ENCODE data around the gene RNF130.
"Not testable (repeated sequence)": the region's sequence is repeated elsewhere in the genome, so short reads cannot be mapped to it uniquely, and the experiment has no call there.

RNF130 gene

DNA sequence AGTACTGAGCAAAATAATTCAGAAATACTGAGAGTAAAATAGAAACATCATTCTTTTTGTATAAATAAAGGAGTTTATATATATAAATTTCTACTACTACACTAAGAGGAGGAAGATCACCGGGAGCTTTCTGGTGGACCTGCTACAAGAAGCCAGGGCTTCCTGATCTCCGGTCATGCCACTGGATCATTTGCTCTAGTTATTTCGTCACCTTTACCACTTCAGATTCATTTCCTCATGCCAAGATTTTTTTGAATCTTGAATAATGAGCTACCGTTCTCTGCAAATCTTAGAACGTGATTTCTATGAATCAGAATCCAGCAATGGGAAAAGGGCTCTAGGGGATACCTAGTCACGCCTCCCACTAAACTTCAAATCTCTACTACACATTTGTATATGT is 111.9 kb downstream of the RNF130 start:
- H3K27ac ChIP-seq = no peak overlapping the region
- TF ChIP-seq, protein P1, sequence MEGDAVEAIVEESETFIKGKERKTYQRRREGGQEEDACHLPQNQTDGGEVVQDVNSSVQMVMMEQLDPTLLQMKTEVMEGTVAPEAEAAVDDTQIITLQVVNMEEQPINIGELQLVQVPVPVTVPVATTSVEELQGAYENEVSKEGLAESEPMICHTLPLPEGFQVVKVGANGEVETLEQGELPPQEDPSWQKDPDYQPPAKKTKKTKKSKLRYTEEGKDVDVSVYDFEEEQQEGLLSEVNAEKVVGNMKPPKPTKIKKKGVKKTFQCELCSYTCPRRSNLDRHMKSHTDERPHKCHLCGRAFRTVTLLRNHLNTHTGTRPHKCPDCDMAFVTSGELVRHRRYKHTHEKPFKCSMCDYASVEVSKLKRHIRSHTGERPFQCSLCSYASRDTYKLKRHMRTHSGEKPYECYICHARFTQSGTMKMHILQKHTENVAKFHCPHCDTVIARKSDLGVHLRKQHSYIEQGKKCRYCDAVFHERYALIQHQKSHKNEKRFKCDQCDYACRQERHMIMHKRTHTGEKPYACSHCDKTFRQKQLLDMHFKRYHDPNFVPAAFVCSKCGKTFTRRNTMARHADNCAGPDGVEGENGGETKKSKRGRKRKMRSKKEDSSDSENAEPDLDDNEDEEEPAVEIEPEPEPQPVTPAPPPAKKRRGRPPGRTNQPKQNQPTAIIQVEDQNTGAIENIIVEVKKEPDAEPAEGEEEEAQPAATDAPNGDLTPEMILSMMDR (conservative IDR thresholded peaks at IDR 0.05) = no peak

DNA sequence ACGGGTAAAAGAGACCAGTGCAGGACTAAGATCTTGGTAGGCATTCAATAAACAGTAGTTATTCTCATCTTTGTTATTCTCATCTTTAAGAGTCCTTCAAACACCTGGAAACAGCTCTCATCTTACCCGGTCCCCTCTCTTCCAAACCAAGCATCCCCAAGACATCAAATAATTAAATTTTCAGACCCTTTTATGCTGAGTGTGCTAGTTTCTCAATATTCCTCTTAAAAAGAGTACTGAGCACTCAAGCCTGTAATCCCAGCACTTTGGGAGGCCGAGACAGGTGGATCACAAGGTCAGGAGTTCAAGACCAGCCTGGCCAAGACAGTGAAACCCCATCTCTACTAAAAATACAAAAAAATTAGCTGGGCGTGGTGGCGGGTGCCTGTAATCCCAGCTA is 112.4 kb downstream of the RNF130 start:
- H3K27ac ChIP-seq = not testable (repeated sequence)

DNA sequence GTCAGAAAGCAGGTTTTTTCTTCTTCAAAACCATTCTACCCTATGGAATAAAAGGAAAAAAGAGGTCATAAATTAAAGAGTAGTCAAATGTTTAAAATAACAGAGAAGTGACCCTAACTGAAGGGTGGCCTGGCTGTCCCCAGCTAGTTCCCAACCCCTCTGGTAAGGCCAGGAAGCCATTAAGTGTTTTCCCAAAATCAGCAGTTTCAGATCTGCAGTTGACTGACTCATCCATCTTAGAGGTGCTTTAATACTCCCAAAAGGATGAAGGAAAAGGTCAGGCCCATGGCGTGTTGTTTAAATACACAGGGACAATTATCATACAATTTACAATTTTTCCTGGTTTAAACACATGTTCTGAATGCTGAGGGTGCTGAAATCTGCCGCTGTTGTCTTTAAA is 115.9 kb downstream of the RNF130 start:
- TF ChIP-seq, protein P1 (conservative IDR thresholded peaks at IDR 0.05) = no peak
- no peak overlapping the region for H3K27ac ChIP-seq

DNA sequence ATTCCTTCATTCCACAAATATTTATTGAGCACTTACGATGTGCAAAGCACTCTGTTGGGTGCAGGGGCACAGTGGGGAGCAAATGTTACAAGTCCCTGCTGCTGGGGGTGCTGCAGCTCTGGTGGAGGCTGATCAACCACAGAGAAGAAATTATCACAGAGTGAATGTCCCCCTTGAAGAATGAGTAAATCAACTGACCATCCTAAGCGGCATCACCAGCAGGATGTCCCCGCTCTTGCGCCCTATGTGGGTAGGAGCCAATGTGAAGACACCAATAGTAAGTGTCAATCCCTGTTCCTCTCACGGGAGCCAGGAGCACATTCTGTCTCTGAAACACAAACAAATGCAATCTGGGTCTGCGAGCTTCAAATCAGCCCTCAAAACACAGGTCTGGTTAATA is 116.5 kb downstream of the RNF130 start:
- no peak overlapping the region for H3K27ac ChIP-seq
- TF ChIP-seq, protein P1 (conservative IDR thresholded peaks at IDR 0.05) = no peak

DNA sequence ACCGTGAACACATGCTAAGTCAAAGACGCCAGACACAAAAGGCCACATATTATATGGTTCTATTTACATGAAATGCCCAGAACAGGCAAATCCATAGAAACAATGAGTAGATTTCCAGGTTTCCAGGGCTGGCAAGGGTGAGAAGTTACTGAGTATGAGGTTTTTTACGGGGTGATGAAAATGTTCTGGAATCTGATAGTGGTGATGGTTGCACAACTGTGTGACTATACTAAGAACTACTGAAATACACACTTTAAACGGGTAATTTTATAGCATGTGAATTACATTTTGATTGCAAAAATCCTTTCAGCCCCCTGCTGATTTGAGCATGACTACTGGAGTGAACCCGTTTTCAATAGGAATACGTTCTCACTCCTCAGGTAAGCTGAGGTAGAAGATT is 117.1 kb downstream of the RNF130 start:
- TF ChIP-seq, protein P1 (conservative IDR thresholded peaks at IDR 0.05) = no peak
- no peak overlapping the region for H3K27ac ChIP-seq

DNA sequence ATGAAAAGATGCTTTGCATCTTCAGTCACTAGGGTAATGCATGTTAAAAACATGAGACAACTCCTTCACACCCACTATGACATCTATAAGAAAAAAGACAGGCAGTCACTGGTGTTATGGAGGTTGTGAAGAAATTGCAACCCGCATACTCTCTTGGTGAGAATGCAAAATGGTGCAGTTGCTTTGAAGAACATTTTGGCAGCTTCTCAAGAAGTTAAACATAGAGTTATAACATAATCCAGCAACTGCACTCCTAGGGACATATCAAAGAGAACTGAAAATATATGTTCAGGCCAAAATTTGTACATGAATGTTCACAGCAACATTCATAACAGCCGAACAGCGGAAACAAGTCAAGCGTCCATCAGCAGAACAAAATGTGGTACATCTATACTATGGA is 117.6 kb downstream of the RNF130 start:
- TF ChIP-seq, protein P1 (conservative IDR thresholded peaks at IDR 0.05) = no peak
- H3K27ac ChIP-seq = no peak overlapping the region

DNA sequence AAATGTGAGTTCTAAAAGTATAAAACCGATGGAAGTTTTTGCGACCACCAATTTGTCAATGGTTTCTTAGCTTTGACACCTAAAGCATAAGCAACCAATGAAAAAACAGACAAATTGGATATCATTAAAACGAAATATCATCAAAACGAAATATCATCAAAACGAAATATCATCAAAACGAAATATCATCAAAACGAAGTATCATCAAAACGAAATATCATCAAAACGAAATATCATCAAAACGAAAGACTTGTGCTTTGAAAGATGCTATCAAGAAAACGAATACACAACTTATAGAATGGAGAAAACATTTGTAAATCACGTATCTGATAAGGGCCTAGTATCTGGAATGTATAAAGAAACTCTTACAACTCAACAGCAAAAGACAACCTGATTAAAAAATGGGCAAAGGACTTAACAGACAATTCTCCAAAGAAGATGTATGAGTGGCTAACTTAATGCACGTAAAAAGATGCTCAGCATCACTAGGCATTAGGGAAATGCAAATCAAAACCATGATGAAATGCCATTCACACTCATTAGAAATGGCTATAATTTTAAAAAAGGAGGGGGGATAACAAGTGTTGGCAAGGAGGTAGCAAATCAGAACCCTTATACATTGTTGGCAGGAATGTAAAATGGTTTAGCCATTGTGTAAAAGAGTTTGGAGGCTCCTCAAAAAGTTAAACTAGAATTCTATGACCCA is 134.4 kb downstream of the RNF130 start:
- no peak overlapping the region for H3K27ac ChIP-seq
- TF ChIP-seq, protein P1 (conservative IDR thresholded peaks at IDR 0.05) = no peak

DNA sequence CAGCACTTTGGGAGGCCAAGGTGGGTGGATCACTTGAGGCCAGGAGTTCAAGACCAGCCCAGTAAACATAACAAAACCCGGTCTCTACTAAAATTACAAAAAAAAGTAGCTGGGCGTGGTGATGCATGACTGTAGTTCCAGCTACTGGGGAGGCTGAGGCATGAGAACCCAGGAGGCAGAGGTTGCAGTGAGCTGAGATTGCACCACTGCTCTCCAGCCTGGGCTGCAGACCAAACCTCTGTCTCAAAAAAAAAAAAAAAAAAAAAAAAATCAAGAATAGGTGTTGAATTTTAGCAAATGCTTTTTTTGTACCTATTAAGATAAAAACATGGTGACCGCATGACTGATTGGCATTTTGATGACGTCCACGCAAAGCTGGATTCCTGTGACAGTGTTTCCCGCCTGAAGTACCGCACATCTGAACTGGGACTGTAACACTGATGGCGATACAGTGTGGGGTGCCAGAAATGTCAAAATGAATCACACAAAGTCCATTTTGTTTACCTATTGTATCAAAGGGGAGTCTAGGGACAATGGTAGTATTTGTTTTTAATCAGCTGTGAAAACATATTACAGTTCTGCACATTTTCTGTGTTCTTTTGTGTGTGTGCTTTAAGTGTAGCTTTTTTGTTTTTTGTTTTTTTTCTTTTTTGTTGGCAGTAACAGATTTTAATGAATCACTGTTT is 140.6 kb downstream of the RNF130 start:
- H3K27ac ChIP-seq = no peak overlapping the region
- TF ChIP-seq, protein P1 (conservative IDR thresholded peaks at IDR 0.05) = no peak
